Panc1 (cell line): ENCODE results near the gene MRPS34. TPM values are rescaled to one million over a fixed set of nuclear protein-coding genes. Genes with fewer than 3 reads are reported as not detected.

Experiments used
- ATAC-seq: fragments of 200-7000 bp; cut with Tn5 transposase; 2 replicates; pipeline ENCODE4 v1.9.1; 2020; ENCODE audit warnings: mild to moderate bottlenecking, moderate library complexity
- BruUV-seq: library from RNA; stranded (reverse); fragments of 400-500 nt; replicated peaks from 2 replicates; lab custom pipeline; 2021; lab: Mats Ljungman, UMichigan
- CTCF ChIA-PET: fragments of 300-600 bp; sonication (Branson Sonifier 250); formaldehyde crosslinking; loops from one replicate; lab custom pipeline; 2022; ENCODE audit warnings: antibody characterized with exemption; lab: Charles Lee
- POLR2A ChIA-PET: fragments of 300-600 bp; sonication (Branson Sonifier 250); formaldehyde crosslinking; loops from one replicate; lab custom pipeline; 2022; ENCODE audit warnings: antibody characterized with exemption; lab: Charles Lee
- DNase-seq: peaks from one replicate; pipeline ENCODE4 v3.0.0-alpha.2; 2010; ENCODE audit warnings: low read depth, low spot score
- H3K27ac ChIP-seq: 2 replicates; pipeline ENCODE4 v1.5.1; 2011; ENCODE audit warnings: mild to moderate bottlenecking, low read length, inconsistent platforms
- H3K27me3 ChIP-seq: fragments of 200-500 bp; sonication (Bioruptor generic); 2 replicates; pipeline ENCODE4 v1.6.0; 2014; ENCODE audit warnings: low read length, inconsistent platforms; ENCODE audit not compliant: control insufficient read depth, insufficient read depth
- H3K36me3 ChIP-seq: fragments of 200-500 bp; sonication (Bioruptor generic); 2 replicates; pipeline ENCODE4 v1.5.1; 2014; ENCODE audit warnings: inconsistent platforms, mild to moderate bottlenecking, low read length, moderate library complexity; ENCODE audit not compliant: control insufficient read depth, insufficient read depth
- H3K4me1 ChIP-seq: 2 replicates; pipeline ENCODE4 v1.5.1; 2011; ENCODE audit warnings: inconsistent platforms, mild to moderate bottlenecking, low read length, moderate library complexity; ENCODE audit not compliant: control insufficient read depth, insufficient read depth
- H3K4me3 ChIP-seq, 2 experiments: 2 replicates each; pipeline ENCODE4 v1.5.1; 2011 to 2012; ENCODE audit warnings: low read depth in 2 of 2, low read length in 2 of 2, mild to moderate bottlenecking in 2 of 2, inconsistent platforms in 1 of 2, moderate library complexity in 1 of 2
- H3K9me3 ChIP-seq: fragments of 200-500 bp; sonication (Bioruptor generic); 2 replicates; pipeline ENCODE4 v1.5.1; 2014; ENCODE audit warnings: low read depth, mild to moderate bottlenecking, inconsistent platforms, low read length, moderate library complexity; ENCODE audit not compliant: control insufficient read depth, insufficient read depth
- CTCF ChIP-seq: fragments of 450-650 bp; IDR thresholded peaks from 2 replicates; pipeline ENCODE4 v1.5.1; 2017; ENCODE audit warnings: mild to moderate bottlenecking
- POLR2AphosphoS5 ChIP-seq: IDR thresholded peaks from 2 replicates; pipeline ENCODE4 v1.6.1; 2012; ENCODE audit warnings: mild to moderate bottlenecking, low read depth, low read length, moderate library complexity
- REST ChIP-seq, 2 experiments: IDR thresholded peaks; 2 replicates each; pipeline ENCODE4 v1.6.1; 2011 to 2012; ENCODE audit warnings: low read depth in 2 of 2, control low read depth in 1 of 2, low read length in 1 of 2, mild to moderate bottlenecking in 1 of 2, moderate library complexity in 1 of 2; ENCODE audit not compliant: insufficient read depth in 1 of 2
- SIN3A ChIP-seq: IDR thresholded peaks from 2 replicates; pipeline ENCODE4 v1.6.1; 2012; ENCODE audit warnings: low read depth, mild to moderate bottlenecking, low read length, moderate library complexity, borderline replicate concordance; ENCODE audit not compliant: insufficient read depth
- TCF7L2 ChIP-seq: IDR thresholded peaks from 2 replicates; pipeline ENCODE4 v1.6.1; 2011; ENCODE audit warnings: mild to moderate bottlenecking, low read depth, low read length, inconsistent platforms
- in situ Hi-C: cut with HindIII; loops from 2 replicates; pipeline ENCODE4 v1.10.0; 2016; ENCODE audit warnings: low sequenced_read_pairs, low pct_unique_long_range_greater_than_20kb
- intact Hi-C: fragments of 100-400 bp; cut with micrococcal nuclease; formaldehyde crosslinking; loops from one replicate; pipeline ENCODE4 v1.10.0; 2022; ENCODE audit not compliant: unreplicated experiment
- total RNA-seq: library from RNA; stranded (reverse); gene quantifications from one replicate; pipeline ENCODE4 v1.2.1, GENCODE V29; 2021; ENCODE audit not compliant: unreplicated experiment

The MRPS34 gene
- total RNA-seq, 1 experiment from 2014 or later, result 187 TPM

GRCh38 chr16:1763521-1764511, 9.1 kb downstream of the MRPS34 start:
- no TSS peak for BruUV-seq
- Histone ChIP-seq H3K27ac (no peak overlapping the region), H3K9me3 (no peaks in the 10 kb centered on the region), H3K4me3 (no peak overlapping the region), H3K4me1 (0 out of 2 replicates have a peak, but pooled peaks cover 1% of the 10 kb centered on the region), H3K27me3 (no peaks in the 10 kb centered on the region), H3K36me3 (no peaks in the 10 kb centered on the region; the same call in 1 of the 2 replicates)
- POLR2A ChIA-PET, result no interaction called here
- TF ChIP-seq POLR2AphosphoS5 (no peak), TCF7L2 (no peak), CTCF (peak; percentile 45; the same call in 1 of the 2 replicates), SIN3A (no peak), REST (IDR thresholded peaks at IDR 0.05; ENCODE audit: insufficient read depth in 1 of 2, low read depth in 2 of 2, low read length in 1 of 2) (no peak)
- DNase-seq (no peak), ATAC-seq (peak; percentile 26)
- intact Hi-C loops, result no loop called here
- in situ Hi-C loops, result no loop called here
- CTCF ChIA-PET, result no interaction called here

GRCh38 chr16:1762879-1763520, 9.9 kb downstream of the MRPS34 start:
- no TSS peak for BruUV-seq
- Histone ChIP-seq H3K36me3 (no peaks in the 10 kb centered on the region; the same call in 1 of the 2 replicates), H3K9me3 (no peaks in the 10 kb centered on the region), H3K27ac (no peak overlapping the region), H3K4me3 (no peak overlapping the region), H3K4me1 (no peaks in the 10 kb centered on the region), H3K27me3 (no peaks in the 10 kb centered on the region)
- intact Hi-C loops, result no loop called here
- no peak for DNase-seq
- ChIA-PET POLR2A (no interaction called here), CTCF (no interaction called here)
- in situ Hi-C loops, result no loop called here
- no peak for TF ChIP-seq TCF7L2
- no peak for TF ChIP-seq SIN3A
- TF ChIP-seq POLR2AphosphoS5, result no peak
- TF ChIP-seq REST (IDR thresholded peaks at IDR 0.05; ENCODE audit: insufficient read depth in 1 of 2, low read depth in 2 of 2, low read length in 1 of 2), result no peak
- TF ChIP-seq CTCF, result no peak
- ATAC-seq, result peak; percentile 1; the same call in 1 of the 2 replicates
